Left ventricle myocardium inferior (tissue), 1 donor: Measurements from ENCODE around the gene KRT33B. TPM values are rescaled to one million over a fixed set of nuclear protein-coding genes. Genes with fewer than 3 reads are reported as not detected.

Experiments
- DNase-seq: peaks from one replicate; pipeline ENCODE4 v3.0.0-alpha.2; 2020
- H3K27ac ChIP-seq: fragments of 200-600 bp; replicated peaks from 2 replicates; pipeline ENCODE4 v1.8.0; 2021
- H3K27me3 ChIP-seq: fragments of 200-600 bp; 2 replicates; pipeline ENCODE4 v1.8.0; 2021; ENCODE audit warnings: low read depth
- H3K36me3 ChIP-seq: fragments of 200-600 bp; 2 replicates; pipeline ENCODE4 v1.8.0; 2021
- H3K4me1 ChIP-seq: fragments of 200-600 bp; 2 replicates; pipeline ENCODE4 v1.8.0; 2021
- H3K4me3 ChIP-seq: fragments of 200-600 bp; 2 replicates; pipeline ENCODE4 v1.8.0; 2021; ENCODE audit warnings: mild to moderate bottlenecking, moderate library complexity
- H3K9me3 ChIP-seq: fragments of 200-600 bp; replicated peaks from 2 replicates; pipeline ENCODE4 v1.8.0; 2021
- CTCF ChIP-seq: fragments of 200-600 bp; IDR thresholded peaks from 2 replicates; pipeline ENCODE4 v1.8.0; 2021; ENCODE audit warnings: antibody characterized with exemption, mild to moderate bottlenecking, borderline replicate concordance
- intact Hi-C: fragments of 100-400 bp; cut with micrococcal nuclease; formaldehyde crosslinking; loops from one replicate; pipeline ENCODE4 v1.11.0; 2022
- total RNA-seq: library from RNA; stranded (reverse); fragmentation: NEBNext Ultra II Directional; extraction: Animal tissue kit (Norgen Biotek cat#: 25700); gene quantifications from one replicate; pipeline ENCODE4 v1.2.1, GENCODE V29; 2021
- donor health status: DM: no; HTN: yes; CAD: no; lungs with severe emphysema.

The KRT33B gene
- total RNA-seq, 1 donor from 2014 or later: not detected

- Histone ChIP-seq H3K4me1 (no peaks in the 10 kb centered on the region), H3K4me3 (no peak overlapping the region), H3K27ac (no peak overlapping the region), H3K27me3 (peaks cover 88% of the 10 kb centered on the region), H3K36me3 (no peaks in the 10 kb centered on the region), H3K9me3 (no peaks in the 10 kb centered on the region)
- no peak for DNase-seq
- TF ChIP-seq CTCF: no peak
- intact Hi-C loops: no loop called here
Measured at GRCh38 chr17:41331606-41332005, 38.0 kb downstream of the KRT33B start.

GRCh38 chr17:41329279-41329948, 40.2 kb downstream of the KRT33B start:
- no peak for DNase-seq
- Histone ChIP-seq H3K9me3 (no peaks in the 10 kb centered on the region), H3K4me1 (no peaks in the 10 kb centered on the region), H3K36me3 (no peaks in the 10 kb centered on the region), H3K4me3 (no peak overlapping the region), H3K27me3 (peaks cover 81% of the 10 kb centered on the region), H3K27ac (no peak overlapping the region)
- peak; percentile 60 for TF ChIP-seq CTCF
- intact Hi-C loops: no loop called here

- no peaks in the 10 kb centered on the region for H3K4me1 ChIP-seq
- no peaks in the 10 kb centered on the region for H3K36me3 ChIP-seq
- no peak overlapping the region for H3K4me3 ChIP-seq
- H3K9me3 ChIP-seq: no peaks in the 10 kb centered on the region
- TF ChIP-seq CTCF: no peak
- DNase-seq: no peak
- intact Hi-C loops: no loop called here
- H3K27me3 ChIP-seq: peaks cover 72% of the 10 kb centered on the region
- H3K27ac ChIP-seq: no peak overlapping the region
Measured at GRCh38 chr17:41328207-41328606, 41.4 kb downstream of the KRT33B start.

GRCh38 chr17:41327411-41328120, 42.0 kb downstream of the KRT33B start:
- no peaks in the 10 kb centered on the region for H3K4me1 ChIP-seq
- H3K36me3 ChIP-seq: no peaks in the 10 kb centered on the region
- no peak for DNase-seq
- no peak overlapping the region for H3K4me3 ChIP-seq
- no peak for TF ChIP-seq CTCF
- no peaks in the 10 kb centered on the region for H3K9me3 ChIP-seq
- intact Hi-C loops: no loop called here
- H3K27me3 ChIP-seq: peaks cover 66% of the 10 kb centered on the region
- no peak overlapping the region for H3K27ac ChIP-seq

- Histone ChIP-seq H3K27ac (no peak overlapping the region), H3K36me3 (no peaks in the 10 kb centered on the region), H3K9me3 (no peaks in the 10 kb centered on the region), H3K27me3 (peaks cover 55% of the 10 kb centered on the region), H3K4me3 (no peak overlapping the region), H3K4me1 (no peaks in the 10 kb centered on the region)
- DNase-seq: no peak
- intact Hi-C loops: no loop called here
- TF ChIP-seq CTCF: no peak
Measured at GRCh38 chr17:41326173-41327145, 43.2 kb downstream of the KRT33B start.
